B cell (primary cell): ENCODE results near the gene ALMS1. TPM values are rescaled to one million over a fixed set of nuclear protein-coding genes. Genes with fewer than 3 reads are reported as not detected.

Experiments used
- ATAC-seq: fragments of 200-7000 bp; cut with Tn5 transposase; one replicate; pipeline ENCODE4 v1.10.0; 2021; ENCODE audit warnings: low read depth, mild to moderate bottlenecking, moderate number of reproducible peaks, moderate library complexity
- CTCF ChIA-PET: fragments of 350-600 bp; sonication (Branson Sonifier 250); formaldehyde crosslinking; loops from one replicate; lab custom pipeline; 2021; ENCODE audit warnings: antibody characterized with exemption, inconsistent platforms; lab: Charles Lee
- POLR2A ChIA-PET: fragments of 350-600 bp; sonication (Branson Sonifier 250); formaldehyde crosslinking; loops from one replicate; lab custom pipeline; 2021; ENCODE audit warnings: antibody characterized with exemption; lab: Charles Lee
- DNase-seq: peaks from one replicate; pipeline ENCODE4 v3.0.0; 2013
- H2AFZ ChIP-seq: 2 replicates; pipeline ENCODE4 v1.6.1; 2012; ENCODE audit warnings: mild to moderate bottlenecking, low read depth, low read length; ENCODE audit not compliant: insufficient read depth, poor library complexity, severe bottlenecking
- H3K27ac ChIP-seq, 2 donors: 1 replicate in 1 of 2; 2 replicates in 1 of 2; pipeline ENCODE4 v1.5.1; 2012 to 2013; ENCODE audit warnings: low read length in 2 of 2, mild to moderate bottlenecking in 2 of 2, moderate library complexity in 1 of 2
- H3K27me3 ChIP-seq, 4 experiments: fragments of 200-600 bp in 1 of 4; sonication (generic) in 1 of 4; replicated peaks in 1 of 4; 1 replicate in 2 of 4; 2 replicates in 2 of 4; pipeline versions ENCODE4 v1.6.1 to v1.7.0; 2013 to 2016; ENCODE audit warnings: low read length in 3 of 4, mild to moderate bottlenecking in 2 of 4, mixed read lengths in 1 of 4, moderate library complexity in 1 of 4; ENCODE audit not compliant: insufficient read depth in 4 of 4, control insufficient read depth in 3 of 4; ENCODE audit errors: control extremely low read depth in 1 of 4
- H3K36me3 ChIP-seq, 2 experiments: replicated peaks in 1 of 2; 1 replicate in 1 of 2; 2 replicates in 1 of 2; pipeline versions ENCODE4 v1.6.1 to v1.7.1; 2013; ENCODE audit warnings: low read length in 1 of 2; ENCODE audit not compliant: insufficient read depth in 2 of 2, control insufficient read depth in 1 of 2; ENCODE audit errors: control extremely low read depth in 1 of 2, extremely low read depth in 1 of 2
- H3K4me1 ChIP-seq, 2 donors: fragments of 200-600 bp in 1 of 2; sonication (generic) in 1 of 2; 1 replicate in 1 of 2; 2 replicates in 1 of 2; pipeline versions ENCODE4 v1.5.1 to v1.6.1; 2013 to 2017; ENCODE audit warnings: low read length in 2 of 2; ENCODE audit not compliant: control insufficient read depth in 2 of 2, insufficient read depth in 2 of 2
- H3K4me2 ChIP-seq: replicated peaks from 2 replicates; pipeline ENCODE3; 2012; ENCODE audit warnings: mild to moderate bottlenecking, low read depth, low read length; ENCODE audit not compliant: poor library complexity, severe bottlenecking
- H3K4me3 ChIP-seq, 5 experiments: fragments of 200-600 bp in 1 of 5; sonication (generic) in 1 of 5; 1 replicate in 3 of 5; 2 replicates in 2 of 5; pipeline versions ENCODE4 v1.5.1 to v1.7.0; 2011 to 2016; ENCODE audit warnings: low read length in 4 of 5, mild to moderate bottlenecking in 4 of 5, low read depth in 2 of 5, control low read depth in 1 of 5, moderate library complexity in 1 of 5; ENCODE audit not compliant: insufficient read depth in 1 of 5; ENCODE audit errors: control extremely low read depth in 1 of 5, extremely low read depth in 1 of 5
- H3K79me2 ChIP-seq: fragments of 200-600 bp; sonication (generic); one replicate; pipeline ENCODE4 v1.6.0; 2016; ENCODE audit warnings: low read length; ENCODE audit not compliant: control insufficient read depth, insufficient read depth
- H3K9ac ChIP-seq: fragments of 200-600 bp; sonication (generic); 2 replicates; pipeline ENCODE4 v1.6.1; 2017; ENCODE audit warnings: mild to moderate bottlenecking, low read length, moderate library complexity
- H3K9me3 ChIP-seq, 3 donors: one replicate each; pipeline versions ENCODE4 v1.6.1 to v1.7.1; 2013; ENCODE audit warnings: low read length in 2 of 3; ENCODE audit not compliant: control insufficient read depth in 2 of 3, insufficient read depth in 1 of 3; ENCODE audit errors: control extremely low read depth in 1 of 3
- H4K20me1 ChIP-seq: 2 replicates; pipeline ENCODE4 v1.6.0; 2012; ENCODE audit warnings: mild to moderate bottlenecking, low read length; ENCODE audit not compliant: insufficient read depth, control insufficient read depth, poor library complexity, severe bottlenecking
- H3K27ac Mint-ChIP-seq: one replicate; pipeline ENCODE4 v1.8.0; 2021; ENCODE audit warnings: mixed read lengths
- H3K27me3 Mint-ChIP-seq: one replicate; pipeline ENCODE4 v1.8.0; 2021; ENCODE audit warnings: mixed read lengths
- H3K4me1 Mint-ChIP-seq: one replicate; pipeline ENCODE4 v1.8.0; 2021; ENCODE audit warnings: mixed read lengths
- H3K4me3 Mint-ChIP-seq: one replicate; pipeline ENCODE4 v1.8.0; 2021; ENCODE audit warnings: mixed read lengths
- H3K9me3 Mint-ChIP-seq: one replicate; pipeline ENCODE4 v1.8.0; 2022; ENCODE audit warnings: mixed read lengths; ENCODE audit not compliant: insufficient read depth
- EZH2 ChIP-seq: IDR thresholded peaks from 2 replicates; pipeline ENCODE4 v1.6.1; 2012; ENCODE audit warnings: borderline replicate concordance, low read depth, mild to moderate bottlenecking, moderate library complexity, low read length; ENCODE audit not compliant: insufficient read depth, poor library complexity, severe bottlenecking
- WGBS: methylation state at CpG from one replicate; pipeline ENCODE4 v1.1.5; 2013; ENCODE audit warnings: missing lambda C conversion rate; ENCODE audit not compliant: insufficient coverage; 5-methylcytosine and 5-hydroxymethylcytosine counted together
- intact Hi-C: fragments of 100-400 bp; cut with micrococcal nuclease; formaldehyde crosslinking; loops from one replicate; pipeline ENCODE4 v1.10.0; 2022
- polyA plus RNA-seq: library from polyadenylated mRNA; depleted of rRNA; stranded (reverse); fragments of >200 nt; gene quantifications from 2 replicates; pipeline ENCODE4 v1.2.3, GENCODE V29; 2012
- total RNA-seq, 2 donors: library from RNA; stranded (reverse); fragments of 120-200 nt in 1 of 2; gene quantifications; 1 replicate in 1 of 2; 2 replicates in 1 of 2; pipeline versions ENCODE4 v1.2.3 to v1.2.4, GENCODE V29; 2013 to 2022
- TF ChIP-seq, protein P1 (sequence below): fragments of 200-600 bp; IDR thresholded peaks from one replicate; pipeline ENCODE4 v1.8.0; 2022; ENCODE audit warnings: antibody characterized with exemption, mild to moderate bottlenecking

Gene ALMS1
- total and polyA plus RNA-seq, 2 donors (not counting 1 experiment from before 2014, with no cell fraction given), result 4.8 to 32.1 TPM

DNA sequence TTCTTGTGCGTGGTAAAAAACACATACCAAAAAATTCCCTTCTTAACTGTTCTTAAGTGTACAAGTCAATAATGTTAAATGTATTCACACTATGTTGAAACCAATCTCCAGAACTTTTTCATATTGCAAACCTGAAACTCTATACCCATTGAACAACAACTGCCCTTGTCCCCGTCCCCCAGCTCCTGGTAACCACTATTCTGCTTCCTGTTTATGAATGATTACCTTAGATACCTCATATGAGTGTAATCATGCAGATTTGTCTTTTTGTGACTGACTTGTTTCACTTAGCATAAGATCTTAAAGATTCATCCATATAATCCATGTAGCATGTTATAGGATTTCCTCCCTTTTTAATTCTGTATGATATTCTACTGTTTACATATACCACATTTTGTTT is 196.7 kb downstream of the ALMS1 start:
- Histone ChIP-seq H3K27me3 (no peaks in the 10 kb centered on the region), H3K36me3 (no peaks in the 10 kb centered on the region), H4K20me1 (no peaks in the 10 kb centered on the region), H3K27ac (no peak overlapping the region), H3K79me2 (no peaks in the 10 kb centered on the region), H3K4me2 (no peak overlapping the region), H3K4me1 (no peaks in the 10 kb centered on the region), H3K4me3 (no peak overlapping the region), H3K9me3 (no peaks in the 10 kb centered on the region), H3K9ac (no peak overlapping the region), H2AFZ (no peak overlapping the region)
- Mint-ChIP-seq H3K27me3 (no peaks in the 10 kb centered on the region), H3K4me3 (no peak overlapping the region), H3K4me1 (peaks cover 2% of the 10 kb centered on the region), H3K27ac (no peak overlapping the region), H3K9me3 (peaks cover 15% of the 10 kb centered on the region)
- ATAC-seq, result no peak
- no peak for DNase-seq
- WGBS, result no CpG with 5 or more reads among the region's 2 CpGs
- POLR2A ChIA-PET, result no interaction called here
- TF ChIP-seq EZH2, result no peak
- TF ChIP-seq, protein P1, sequence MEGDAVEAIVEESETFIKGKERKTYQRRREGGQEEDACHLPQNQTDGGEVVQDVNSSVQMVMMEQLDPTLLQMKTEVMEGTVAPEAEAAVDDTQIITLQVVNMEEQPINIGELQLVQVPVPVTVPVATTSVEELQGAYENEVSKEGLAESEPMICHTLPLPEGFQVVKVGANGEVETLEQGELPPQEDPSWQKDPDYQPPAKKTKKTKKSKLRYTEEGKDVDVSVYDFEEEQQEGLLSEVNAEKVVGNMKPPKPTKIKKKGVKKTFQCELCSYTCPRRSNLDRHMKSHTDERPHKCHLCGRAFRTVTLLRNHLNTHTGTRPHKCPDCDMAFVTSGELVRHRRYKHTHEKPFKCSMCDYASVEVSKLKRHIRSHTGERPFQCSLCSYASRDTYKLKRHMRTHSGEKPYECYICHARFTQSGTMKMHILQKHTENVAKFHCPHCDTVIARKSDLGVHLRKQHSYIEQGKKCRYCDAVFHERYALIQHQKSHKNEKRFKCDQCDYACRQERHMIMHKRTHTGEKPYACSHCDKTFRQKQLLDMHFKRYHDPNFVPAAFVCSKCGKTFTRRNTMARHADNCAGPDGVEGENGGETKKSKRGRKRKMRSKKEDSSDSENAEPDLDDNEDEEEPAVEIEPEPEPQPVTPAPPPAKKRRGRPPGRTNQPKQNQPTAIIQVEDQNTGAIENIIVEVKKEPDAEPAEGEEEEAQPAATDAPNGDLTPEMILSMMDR, result no peak
- intact Hi-C loops, result no loop called here
- CTCF ChIA-PET, result no interaction called here

DNA sequence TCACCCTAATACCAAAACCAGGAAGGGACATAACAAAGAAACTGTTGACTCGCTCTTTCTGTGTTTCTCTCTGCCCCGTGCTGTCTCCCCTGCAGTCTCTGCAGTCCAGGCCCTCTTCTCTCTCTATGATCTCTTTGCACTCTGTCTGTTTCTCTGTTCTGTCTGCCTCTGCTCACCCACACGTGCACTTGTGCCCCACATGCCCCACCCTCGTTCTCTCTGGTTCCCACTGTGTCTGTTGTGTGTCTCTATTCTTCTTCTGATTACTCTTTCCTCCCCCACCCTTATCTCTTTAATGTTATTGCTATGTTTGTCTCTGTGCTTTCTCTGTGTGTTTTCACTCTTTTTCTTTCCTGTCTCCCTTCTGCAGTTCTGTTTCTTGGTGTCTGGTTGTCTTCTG is 202.5 kb downstream of the ALMS1 start:
- H3K9me3 Mint-ChIP-seq, result no peaks in the 10 kb centered on the region
- no peaks in the 10 kb centered on the region for H3K27me3 Mint-ChIP-seq
- TF ChIP-seq EZH2, result no peak
- TF ChIP-seq, protein P1, result no peak
- H3K9me3 ChIP-seq, result no peaks in the 10 kb centered on the region
- POLR2A ChIA-PET, result no interaction called here
- H3K9ac ChIP-seq, result no peak overlapping the region
- no peak overlapping the region for H3K4me3 Mint-ChIP-seq
- H3K4me1 ChIP-seq, result no peaks in the 10 kb centered on the region
- 93% methylated on average over 3 of the region's 4 CpGs for WGBS
- H2AFZ ChIP-seq, result no peak overlapping the region
- intact Hi-C loops, result no loop called here
- H3K79me2 ChIP-seq, result no peaks in the 10 kb centered on the region
- ATAC-seq, result no peak
- no peak for DNase-seq
- no peaks in the 10 kb centered on the region for H3K36me3 ChIP-seq
- H3K27me3 ChIP-seq, result no peaks in the 10 kb centered on the region
- H4K20me1 ChIP-seq, result no peaks in the 10 kb centered on the region
- no peak overlapping the region for H3K4me2 ChIP-seq
- no peak overlapping the region for H3K27ac ChIP-seq
- H3K4me1 Mint-ChIP-seq, result no peaks in the 10 kb centered on the region
- CTCF ChIA-PET, result no interaction called here
- H3K4me3 ChIP-seq, result no peak overlapping the region
- no peak overlapping the region for H3K27ac Mint-ChIP-seq
